ENCODE data around the gene CDKN1C. TPM values are rescaled to one million over a fixed set of nuclear protein-coding genes. Genes with fewer than 3 reads are reported as not detected.
A peak's percentile ranks its signal among the peaks of the same experiment; 100 is the strongest.

The CDKN1C gene
- total RNA-seq, 2 donors from 2014 or later: 17.2 to 28.7 TPM

GRCh38 chr11:2901854-2902783 is 16.5 kb upstream of the CDKN1C start:
- H3K9me3 ChIP-seq: no peaks in the 10 kb centered on the region
- peak; percentile 96 for DNase-seq (ENCODE audit: low spot score)
- H3K36me3 ChIP-seq: no peaks in the 10 kb centered on the region
- no peak for TF ChIP-seq CTCF (IDR thresholded peaks at IDR 0.05)
- peak overlapping the region; percentile 74 to 86 for H3K27ac ChIP-seq
- H3K4me3 ChIP-seq: peak overlapping the region; percentile 52 to 71
- no peaks in the 10 kb centered on the region for H3K27me3 ChIP-seq
- peaks cover 0 to 42% of the 10 kb centered on the region in 2 donors for H3K4me1 ChIP-seq

GRCh38 chr11:2901196-2901796 is 15.7 kb upstream of the CDKN1C start:
- Histone ChIP-seq H3K27ac (peak overlapping the region; percentile 74 to 86), H3K4me1 (peaks cover 0 to 42% of the 10 kb centered on the region in 2 donors)
- no peak for DNase-seq (ENCODE audit: low spot score)

GRCh38 chr11:2899080-2899783 is 13.7 kb upstream of the CDKN1C start:
- DNase-seq (ENCODE audit: low spot score): no peak
- H3K4me3 ChIP-seq: no peak overlapping the region
- TF ChIP-seq CTCF (IDR thresholded peaks at IDR 0.05): no peak
- H3K36me3 ChIP-seq: no peaks in the 10 kb centered on the region
- peak overlapping the region; percentile 43 to 51 for H3K27ac ChIP-seq
- no peaks in the 10 kb centered on the region for H3K27me3 ChIP-seq
- H3K4me1 ChIP-seq: peaks cover 0 to 41% of the 10 kb centered on the region in 2 donors
- no peaks in the 10 kb centered on the region for H3K9me3 ChIP-seq

More at GRCh38 chr11:2901196-2901796, 15.7 kb upstream of the CDKN1C start:
- Histone ChIP-seq H3K9me3 (no peaks in the 10 kb centered on the region), H3K27me3 (no peaks in the 10 kb centered on the region), H3K36me3 (no peaks in the 10 kb centered on the region), H3K4me3 (peak overlapping the region; percentile 52 to 71)
- no peak for TF ChIP-seq CTCF (IDR thresholded peaks at IDR 0.05)

GRCh38 chr11:2898366-2899079 is 12.9 kb upstream of the CDKN1C start:
- Histone ChIP-seq H3K9me3 (no peaks in the 10 kb centered on the region), H3K27ac (peak overlapping the region; percentile 43 to 51), H3K36me3 (no peaks in the 10 kb centered on the region), H3K4me1 (peaks cover 0 to 34% of the 10 kb centered on the region in 2 donors), H3K4me3 (no peak overlapping the region), H3K27me3 (no peaks in the 10 kb centered on the region)
- peak; percentile 84 for DNase-seq (ENCODE audit: low spot score)
- no peak for TF ChIP-seq CTCF (IDR thresholded peaks at IDR 0.05)

GRCh38 chr11:2897048-2897447 is 11.5 kb upstream of the CDKN1C start:
- Histone ChIP-seq H3K36me3 (no peaks in the 10 kb centered on the region), H3K9me3 (no peaks in the 10 kb centered on the region), H3K27ac (no peak overlapping the region), H3K4me1 (peaks cover 0 to 32% of the 10 kb centered on the region in 2 donors), H3K27me3 (no peaks in the 10 kb centered on the region), H3K4me3 (no peak overlapping the region)
- DNase-seq (ENCODE audit: low spot score): no peak
- no peak for TF ChIP-seq CTCF (IDR thresholded peaks at IDR 0.05)
